Heart left ventricle (tissue), 16 donors: ENCODE results near the gene PMEPA1. TPM values are rescaled to one million over a fixed set of nuclear protein-coding genes. Genes with fewer than 3 reads are reported as not detected.

Experiments used
- ATAC-seq, 4 donors: fragments of 200-7000 bp; cut with Tn5 transposase; one replicate each; pipeline ENCODE4 v1.9.1; 2020 to 2022; ENCODE audit warnings: moderate library complexity in 4 of 4, mild to moderate bottlenecking in 3 of 4, moderate number of reproducible peaks in 1 of 4
- DNase-seq, 5 donors: peaks; one replicate each; pipeline ENCODE4 v3.0.0-alpha.2; 2020
- H3K27ac ChIP-seq, 12 donors: fragments of 200-600 bp; sonication (generic) in 4 of 12; one replicate each; pipeline versions ENCODE4 v1.5.0 to v1.8.0; 2016 to 2022; ENCODE audit warnings: mild to moderate bottlenecking in 2 of 12
- H3K27me3 ChIP-seq, 9 donors: fragments of 200-600 bp; sonication (generic) in 2 of 9; one replicate each; pipeline versions ENCODE4 v1.5.1 to v1.8.0; 2016 to 2022; ENCODE audit warnings: mild to moderate bottlenecking in 3 of 9
- H3K36me3 ChIP-seq, 9 donors: fragments of 200-600 bp; sonication (generic) in 2 of 9; one replicate each; pipeline versions ENCODE4 v1.5.0 to v1.8.0; 2018 to 2022; ENCODE audit warnings: mild to moderate bottlenecking in 2 of 9
- H3K4me1 ChIP-seq, 12 donors: fragments of 200-600 bp; sonication (generic) in 4 of 12; one replicate each; pipeline versions ENCODE4 v1.5.0 to v1.8.0; 2016 to 2022; ENCODE audit warnings: mild to moderate bottlenecking in 3 of 12
- H3K4me3 ChIP-seq, 12 donors: fragments of 200-600 bp; sonication (generic) in 4 of 12; one replicate each; pipeline versions ENCODE4 v1.5.0 to v1.8.0; 2017 to 2022; ENCODE audit warnings: mild to moderate bottlenecking in 9 of 12, moderate library complexity in 4 of 12
- H3K9me3 ChIP-seq, 12 donors: fragments of 200-600 bp; sonication (generic) in 4 of 12; one replicate each; pipeline versions ENCODE4 v1.5.0 to v1.8.0; 2016 to 2022; ENCODE audit warnings: mild to moderate bottlenecking in 1 of 12
- CTCF ChIP-seq, 12 donors: fragments of 200-600 bp; sonication (generic) in 4 of 12; IDR thresholded peaks; one replicate each; pipeline versions ENCODE4 v1.5.0 to v1.8.0; 2018 to 2022; ENCODE audit warnings: antibody characterized with exemption in 12 of 12, mild to moderate bottlenecking in 5 of 12
- POLR2A ChIP-seq, 2 donors: fragments of 450-650 bp; IDR thresholded peaks; one replicate each; pipeline ENCODE4 v1.6.1; 2017; ENCODE audit warnings: antibody characterized with exemption in 2 of 2, mild to moderate bottlenecking in 2 of 2, moderate library complexity in 2 of 2
- WGBS, 4 donors: extraction: QIAGEN DNeasy Blood & Tissue Kit in 2 of 4; methylation state at CpG; one replicate each; pipeline versions ENCODE4 v1.1.5 to v1.1.7; 2013 to 2018; 5-methylcytosine and 5-hydroxymethylcytosine counted together
- intact Hi-C, 10 donors: fragments of 100-400 bp; cut with DNase I; formaldehyde crosslinking; loops; one replicate each; pipeline versions ENCODE4 v1.11.1 to v1.14.2; 2022
- polyA plus RNA-seq, 2 donors: library from polyadenylated mRNA; stranded (reverse); fragments of 200-250 nt; gene quantifications; one replicate each; pipeline ENCODE4 v1.2.3, GENCODE V29; 2013
- total RNA-seq, 9 donors: library from RNA; depleted of rRNA in 2 of 9; stranded (reverse); fragments of >200 nt in 2 of 9; fragmentation: NEBNext Ultra II Directional in 3 of 9; extraction: Animal tissue kit (Norgen Biotek cat#: 25700) in 3 of 9; gene quantifications; one replicate each; pipeline versions ENCODE4 v1.1.0 to v1.2.4, GENCODE V29; 2016 to 2023
- donor health status: ischemic (EF 13 %, LVEDD 7.1; RV severe dilation, severe dysfunction).
- donor health status: healthy with polysubstance abuse.
- donor health status: DM: no; HTN: yes; CAD: no.
- donor health status: DM: no; HTN: no; CAD: no.
- donor health status: ischemic (EF 25% LVEDD 6.9; RV normal size, moderate dysfunction).
- donor health status: ischemic (EF 25% LVEDD 5.7; RV mildly dilated, moderate dysfunction).
- donor health status: healthy.
- donor health status: DM: yes; HTN: yes; CAD: no.
- donor health status: ischemic (EF 35%, LVEDD 5.7; RV mildly dilated, moderate dysfunction).
- donor health status: nonischemic (EF 11% LVEDD 7.7; RV severe dilation, severe dysfunction).
- donor health status: DM: yes; HTN: yes; CAD: no.
- donor health status: PGD.
- donor health status: ischemic (EF 29% LVEDD 5.4; RV normal size, mild dysfunction).
- donor health status: nonischemic (EF 23%, LVEDD 6.1; RV moderate dilation, normal function).

PMEPA1 gene
- total and polyA plus RNA-seq, 11 donors, result 12.6 to 115 (median 30.0) TPM

GRCh38 chr20:57614490-57615444 lies 95.0 kb downstream of the PMEPA1 start:
- Histone ChIP-seq H3K9me3 (no peaks in the 10 kb centered on the region), H3K27me3 (peaks cover 0 to 19% (median 0%) of the 10 kb centered on the region in 9 donors), H3K4me1 (peaks cover 0 to 22% (median 0%) of the 10 kb centered on the region in 12 donors), H3K27ac (no peak overlapping the region), H3K36me3 (peaks cover 0 to 6% (median 0%) of the 10 kb centered on the region in 9 donors), H3K4me3 (no peak overlapping the region)
- intact Hi-C loops, result no loop called here
- DNase-seq (peak in 3 of 5 donors; percentile 2 to 6 (median 5)), ATAC-seq (no peak)
- 84 to 95% (median 88%) methylated on average over 12 to 16 of the region's 16 CpGs for WGBS, 4 donors
- no peak for TF ChIP-seq CTCF (IDR thresholded peaks at IDR 0.05)
- TF ChIP-seq POLR2A (IDR thresholded peaks at IDR 0.05), result no peak

DNA sequence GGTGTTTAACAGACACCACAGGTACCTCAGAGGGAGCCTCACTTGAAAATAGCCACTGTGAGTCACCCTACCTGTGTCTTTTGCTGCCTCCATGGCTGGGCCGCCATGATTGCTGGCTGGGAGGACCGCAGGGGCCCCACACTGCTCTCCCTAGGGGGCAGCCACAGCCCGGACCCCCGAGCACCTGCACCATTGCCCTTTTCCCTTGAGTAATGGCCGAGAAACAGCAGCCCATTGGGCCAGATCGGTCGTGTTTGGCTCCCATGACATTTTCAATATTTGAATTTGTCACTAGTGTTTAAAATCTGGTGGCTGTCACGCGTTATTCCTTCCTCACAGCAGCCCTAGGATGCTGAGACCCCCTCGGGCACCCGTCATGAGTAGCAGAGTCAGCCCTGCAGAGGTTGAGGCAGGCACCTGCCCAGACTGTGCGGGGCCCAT lies 96.3 kb downstream of the PMEPA1 start:
- TF ChIP-seq CTCF (IDR thresholded peaks at IDR 0.05), result no peak
- TF ChIP-seq POLR2A (IDR thresholded peaks at IDR 0.05), result no peak
- Histone ChIP-seq H3K9me3 (no peaks in the 10 kb centered on the region), H3K4me1 (peaks cover 0 to 9% (median 0%) of the 10 kb centered on the region in 12 donors), H3K36me3 (peaks cover 0 to 6% (median 0%) of the 10 kb centered on the region in 9 donors), H3K4me3 (no peak overlapping the region), H3K27ac (no peak overlapping the region), H3K27me3 (peaks cover 0 to 31% (median 4%) of the 10 kb centered on the region in 9 donors)
- ATAC-seq (no peak), DNase-seq (peak in 2 of 5 donors; percentile 2 to 8)
- 87 to 89% (median 88%) methylated on average over 11 to 12 of the region's 12 CpGs for WGBS, 4 donors
- intact Hi-C loops, result no loop called here

DNA sequence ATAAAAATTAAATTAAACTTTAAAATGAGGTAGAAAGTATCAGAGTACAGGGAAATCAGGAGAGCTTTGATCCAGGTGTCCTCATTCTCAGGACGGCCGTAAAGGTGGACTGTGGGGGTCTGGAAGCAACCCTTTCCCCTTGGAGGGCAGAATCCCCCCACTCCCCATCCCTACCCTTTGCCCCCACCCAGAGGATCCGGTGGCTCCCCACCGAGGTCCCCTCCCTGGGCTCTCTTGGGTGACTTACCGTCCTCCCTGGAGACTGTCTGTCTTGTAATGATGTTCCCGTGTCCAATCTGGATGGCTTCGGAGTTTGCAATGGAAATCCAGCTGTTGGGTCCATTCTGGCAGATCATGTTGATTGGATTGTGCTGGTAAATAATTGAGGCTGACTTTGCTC lies 96.9 kb downstream of the PMEPA1 start:
- no peak overlapping the region for H3K4me3 ChIP-seq
- no peak overlapping the region for H3K27ac ChIP-seq
- DNase-seq (peak in 2 of 5 donors; percentile 2 to 5), ATAC-seq (no peak)
- intact Hi-C loops, result no loop called here
- H3K27me3 ChIP-seq, result peaks cover 0 to 36% (median 4%) of the 10 kb centered on the region in 9 donors
- TF ChIP-seq POLR2A (IDR thresholded peaks at IDR 0.05) (no peak), CTCF (IDR thresholded peaks at IDR 0.05) (no peak)
- WGBS, 4 donors, result 85 to 89% (median 87%) methylated on average over 7 of the region's 7 CpGs
- H3K9me3 ChIP-seq, result no peaks in the 10 kb centered on the region
- H3K36me3 ChIP-seq, result peaks cover 0 to 6% (median 0%) of the 10 kb centered on the region in 9 donors
- H3K4me1 ChIP-seq, result peaks cover 0 to 4% (median 0%) of the 10 kb centered on the region in 12 donors

GRCh38 chr20:57612436-57612835 lies 97.4 kb downstream of the PMEPA1 start:
- Histone ChIP-seq H3K36me3 (peaks cover 0 to 6% (median 0%) of the 10 kb centered on the region in 9 donors), H3K9me3 (no peaks in the 10 kb centered on the region), H3K4me3 (no peak overlapping the region), H3K4me1 (no peaks in the 10 kb centered on the region), H3K27me3 (peaks cover 0 to 38% (median 4%) of the 10 kb centered on the region in 9 donors), H3K27ac (no peak overlapping the region)
- no peak for ATAC-seq
- TF ChIP-seq POLR2A (IDR thresholded peaks at IDR 0.05) (no peak), CTCF (IDR thresholded peaks at IDR 0.05) (no peak)
- 88 to 91% (median 90%) methylated on average over 7 of the region's 7 CpGs for WGBS, 4 donors
- intact Hi-C loops, result no loop called here
- peak in 1 of 5 donors; percentile 7 for DNase-seq
